HEK293 (cell line): Measurements from ENCODE around the gene UBAP1L.

Source experiments
- CTCF ChIA-PET: fragments of 350-600 bp; formaldehyde crosslinking; extraction: SDS; loops from one replicate; lab custom pipeline; 2021; ENCODE audit warnings: antibody characterized with exemption; lab: Yijun Ruan, JAX
- POLR2A ChIA-PET: fragments of 300-600 bp; formaldehyde crosslinking; extraction: SDS; loops from one replicate; lab custom pipeline; 2020; ENCODE audit warnings: antibody characterized with exemption, inconsistent platforms; lab: Yijun Ruan, JAX
- H3K27ac ChIP-seq: fragments of 200-500 bp; sonication (Bioruptor generic); 2 replicates; pipeline ENCODE4 v1.5.1; 2014; ENCODE audit warnings: low read depth, low read length, control low read depth, inconsistent platforms; ENCODE audit errors: extremely low read depth
- H3K36me3 ChIP-seq, 2 experiments: fragments of 200-500 bp in 1 of 2; sonication (Bioruptor generic) in 1 of 2; 1 replicate in 1 of 2; 2 replicates in 1 of 2; pipeline ENCODE4 v1.5.1; 2014 to 2017; ENCODE audit warnings: inconsistent platforms in 2 of 2, low read length in 2 of 2; ENCODE audit not compliant: control insufficient read depth in 2 of 2, insufficient read depth in 1 of 2
- H3K4me1 ChIP-seq: fragments of 200-500 bp; sonication (Bioruptor generic); 2 replicates; pipeline ENCODE4 v1.5.1; 2014; ENCODE audit warnings: mild to moderate bottlenecking, low read length, inconsistent platforms; ENCODE audit not compliant: control insufficient read depth, insufficient read depth
- H3K4me3 ChIP-seq: 2 replicates; pipeline ENCODE4 v1.5.1; 2011; ENCODE audit warnings: low read depth, mild to moderate bottlenecking, control low read depth, low read length, moderate library complexity
- H3K9me3 ChIP-seq: fragments of 200-500 bp; sonication (Bioruptor generic); 2 replicates; pipeline ENCODE4 v1.5.1; 2014; ENCODE audit warnings: low read depth, low read length, inconsistent platforms; ENCODE audit not compliant: control insufficient read depth, insufficient read depth
- HOXC10 ChIP-seq: sonication (generic); formaldehyde crosslinking; IDR thresholded peaks from 2 replicates; pipeline ENCODE4 v1.8.1; 2023; ENCODE audit warnings: mild to moderate bottlenecking, missing genetic modification reagents
- KLF10 ChIP-seq: fragments of 450-650 bp; IDR thresholded peaks from 2 replicates; pipeline ENCODE4 v1.5.1; 2018; ENCODE audit warnings: missing biosample characterization, mild to moderate bottlenecking, missing genetic modification characterization
- KLF7 ChIP-seq: fragments of 450-650 bp; formaldehyde crosslinking; IDR thresholded peaks from 2 replicates; pipeline ENCODE4 v1.5.1; 2016; ENCODE audit warnings: missing biosample characterization, missing genetic modification characterization, borderline replicate concordance
- OSR2 ChIP-seq: fragments of 450-650 bp; formaldehyde crosslinking; IDR thresholded peaks from 2 replicates; pipeline ENCODE4 v1.5.1; 2016; ENCODE audit warnings: missing biosample characterization, missing genetic modification characterization
- PATZ1 ChIP-seq: fragments of 450-650 bp; formaldehyde crosslinking; IDR thresholded peaks from 2 replicates; pipeline ENCODE4 v1.5.1; 2016; ENCODE audit warnings: missing biosample characterization, missing genetic modification characterization
- PRDM2 ChIP-seq: fragments of 450-650 bp; formaldehyde crosslinking; IDR thresholded peaks from 2 replicates; pipeline ENCODE4 v1.5.1; 2016; ENCODE audit warnings: missing biosample characterization, missing genetic modification characterization, borderline replicate concordance
- SCRT2 ChIP-seq: fragments of 450-650 bp; formaldehyde crosslinking; IDR thresholded peaks from 2 replicates; pipeline ENCODE4 v1.5.1; 2016; ENCODE audit warnings: missing biosample characterization, missing genetic modification characterization
- ZBTB26 ChIP-seq: fragments of 450-650 bp; formaldehyde crosslinking; optimal IDR thresholded peaks from 2 replicates; pipeline ENCODE3; 2016; ENCODE audit warnings: missing biosample characterization, mild to moderate bottlenecking, missing genetic modification characterization
- ZFHX2 ChIP-seq: fragments of 450-650 bp; formaldehyde crosslinking; conservative IDR thresholded peaks from 2 replicates; pipeline ENCODE4 v1.5.1; 2016; ENCODE audit warnings: missing biosample characterization, missing genetic modification characterization
- ZNF121 ChIP-seq: fragments of 450-650 bp; formaldehyde crosslinking; IDR thresholded peaks from 2 replicates; pipeline ENCODE4 v1.5.1; 2016; ENCODE audit warnings: missing biosample characterization, missing genetic modification characterization
- ZNF211 ChIP-seq: fragments of 450-650 bp; formaldehyde crosslinking; IDR thresholded peaks from 2 replicates; pipeline ENCODE4 v1.5.1; 2016; ENCODE audit warnings: low read depth, missing biosample characterization, missing genetic modification characterization
- ZNF214 ChIP-seq: fragments of 450-650 bp; formaldehyde crosslinking; IDR thresholded peaks from 2 replicates; pipeline ENCODE4 v1.5.1; 2017; ENCODE audit warnings: missing biosample characterization, mild to moderate bottlenecking, missing genetic modification characterization, borderline replicate concordance
- ZNF239 ChIP-seq: fragments of 450-650 bp; formaldehyde crosslinking; IDR thresholded peaks from 2 replicates; pipeline ENCODE4 v1.5.1; 2016; ENCODE audit warnings: missing biosample characterization, missing genetic modification characterization
- ZNF248 ChIP-seq: fragments of 450-650 bp; formaldehyde crosslinking; IDR thresholded peaks from 2 replicates; pipeline ENCODE4 v1.5.1; 2017; ENCODE audit warnings: missing biosample characterization, missing genetic modification characterization
- ZNF302 ChIP-seq: fragments of 450-650 bp; formaldehyde crosslinking; IDR thresholded peaks from 2 replicates; pipeline ENCODE4 v1.5.1; 2016; ENCODE audit warnings: missing biosample characterization, missing genetic modification characterization, low read depth
- ZNF416 ChIP-seq: fragments of 450-650 bp; formaldehyde crosslinking; IDR thresholded peaks from 2 replicates; pipeline ENCODE4 v1.5.1; 2016; ENCODE audit warnings: missing biosample characterization, missing genetic modification characterization
- ZNF423 ChIP-seq: fragments of 450-650 bp; formaldehyde crosslinking; IDR thresholded peaks from 2 replicates; pipeline ENCODE4 v1.5.1; 2016; ENCODE audit warnings: missing biosample characterization, missing genetic modification characterization
- ZNF571 ChIP-seq: fragments of 450-650 bp; formaldehyde crosslinking; IDR thresholded peaks from 2 replicates; pipeline ENCODE4 v1.5.0; 2017; ENCODE audit warnings: missing biosample characterization, missing genetic modification characterization
- ZNF660 ChIP-seq: fragments of 450-650 bp; IDR thresholded peaks from 2 replicates; pipeline ENCODE4 v1.5.1; 2018; ENCODE audit warnings: missing biosample characterization, mild to moderate bottlenecking, missing genetic modification characterization
- ZNF76 ChIP-seq: fragments of 450-650 bp; formaldehyde crosslinking; IDR thresholded peaks from 2 replicates; pipeline ENCODE4; 2016; ENCODE audit warnings: low read depth, missing biosample characterization, missing genetic modification characterization, borderline replicate concordance
- ZNF776 ChIP-seq: fragments of 450-650 bp; formaldehyde crosslinking; IDR thresholded peaks from 2 replicates; pipeline ENCODE4 v1.5.0; 2017; ENCODE audit warnings: missing biosample characterization, missing genetic modification characterization, borderline replicate concordance
- ZNF777 ChIP-seq: fragments of 450-650 bp; formaldehyde crosslinking; IDR thresholded peaks from 2 replicates; pipeline ENCODE4 v1.5.1; 2017; ENCODE audit warnings: missing biosample characterization, missing genetic modification characterization, borderline replicate concordance
- ZSCAN16 ChIP-seq: fragments of 450-650 bp; formaldehyde crosslinking; IDR thresholded peaks from 2 replicates; pipeline ENCODE4 v1.5.1; 2016; ENCODE audit warnings: missing biosample characterization, missing genetic modification characterization
- TF ChIP-seq, protein P1 (sequence below): fragments of 450-650 bp; formaldehyde crosslinking; IDR thresholded peaks from 2 replicates; pipeline ENCODE4 v1.5.1; 2016; ENCODE audit warnings: missing biosample characterization, missing genetic modification characterization

Gene UBAP1L

DNA sequence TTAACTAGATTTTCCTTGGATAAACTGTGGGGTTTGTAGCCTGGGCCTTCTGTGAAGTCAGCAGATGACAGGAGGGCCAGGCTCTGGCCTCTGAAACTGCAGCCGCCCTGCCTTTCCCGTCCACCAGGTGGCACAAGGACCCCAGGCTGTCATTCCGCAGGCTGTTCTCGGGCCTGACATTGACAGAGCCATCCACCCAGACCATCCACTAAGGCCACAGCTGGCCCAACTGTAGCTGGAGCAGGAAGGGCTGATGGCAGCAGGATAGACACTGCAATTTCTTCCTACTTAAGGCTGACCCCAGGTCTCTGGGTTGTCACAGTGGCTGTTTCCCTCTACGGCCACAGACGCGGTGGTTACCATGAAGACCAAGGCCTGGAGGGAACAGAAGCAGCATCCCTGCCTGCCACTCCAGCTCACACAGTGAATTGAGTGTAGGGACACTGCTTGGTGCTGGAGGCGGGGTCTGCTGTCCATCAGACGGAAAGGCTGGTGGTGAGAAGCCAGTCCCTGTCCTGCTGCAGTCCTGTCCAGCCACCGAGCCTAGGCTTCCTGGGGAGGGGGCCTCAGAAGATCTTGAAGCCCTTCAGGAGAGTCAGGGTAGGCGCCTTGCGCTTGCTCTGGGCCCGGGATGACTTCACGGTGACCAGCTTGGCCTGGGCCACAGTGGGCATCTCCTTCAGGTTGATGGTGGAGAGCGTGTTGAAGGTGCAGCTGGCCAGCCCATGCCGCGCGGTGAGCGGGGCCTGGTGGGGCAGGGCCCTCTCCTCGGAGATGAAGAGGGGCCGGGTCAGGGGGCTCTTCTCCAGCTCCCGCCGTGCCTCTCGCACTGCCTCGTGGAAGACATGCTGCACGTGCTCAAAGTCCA lies 60.4 kb downstream of the UBAP1L start (continued):
- TF ChIP-seq HOXC10 (CRISPR knock-in tag) (no peak), PATZ1 (no peak), SCRT2 (peak; percentile 60), ZNF571 (tag by site-specific recombination) (no peak), ZNF302 (tag by site-specific recombination) (no peak), ZFHX2 (tag by site-specific recombination) (no peak), ZNF211 (no peak)
- TF ChIP-seq, protein P1, sequence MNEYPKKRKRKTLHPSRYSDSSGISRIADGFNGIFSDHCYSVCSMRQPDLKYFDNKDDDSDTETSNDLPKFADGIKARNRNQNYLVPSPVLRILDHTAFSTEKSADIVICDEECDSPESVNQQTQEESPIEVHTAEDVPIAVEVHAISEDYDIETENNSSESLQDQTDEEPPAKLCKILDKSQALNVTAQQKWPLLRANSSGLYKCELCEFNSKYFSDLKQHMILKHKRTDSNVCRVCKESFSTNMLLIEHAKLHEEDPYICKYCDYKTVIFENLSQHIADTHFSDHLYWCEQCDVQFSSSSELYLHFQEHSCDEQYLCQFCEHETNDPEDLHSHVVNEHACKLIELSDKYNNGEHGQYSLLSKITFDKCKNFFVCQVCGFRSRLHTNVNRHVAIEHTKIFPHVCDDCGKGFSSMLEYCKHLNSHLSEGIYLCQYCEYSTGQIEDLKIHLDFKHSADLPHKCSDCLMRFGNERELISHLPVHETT: no peak

DNA sequence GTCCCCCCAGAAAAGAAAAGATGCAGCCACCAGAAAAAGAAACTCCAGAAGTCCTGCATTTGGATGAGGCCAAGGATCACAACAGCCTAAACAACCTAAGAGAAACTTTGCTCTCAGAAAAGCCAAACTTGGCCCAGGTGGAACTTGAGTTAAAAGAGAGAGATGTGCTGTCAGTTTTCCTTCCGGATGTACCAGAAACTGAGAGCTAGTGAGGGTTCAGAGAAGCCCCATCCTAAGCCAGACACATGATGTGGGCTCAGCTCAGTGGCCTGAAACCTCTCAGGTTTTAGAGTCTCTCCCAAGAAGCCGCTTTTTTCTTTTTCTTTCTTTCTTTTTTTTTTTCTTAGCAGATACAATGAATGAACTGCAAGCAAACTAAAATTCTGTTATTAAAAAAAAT lies 62.0 kb downstream of the UBAP1L start:
- Histone ChIP-seq H3K9me3 (no peaks in the 10 kb centered on the region), H3K36me3 (no peaks in the 10 kb centered on the region)
- POLR2A ChIA-PET: interaction anchor here (0.7 kb wide), 1 partner anchor 212 kb away, joined by 8 read pairs; no protein-coding TSS in a partner anchor
- CTCF ChIA-PET: interaction anchor here (0.5 to 7.4 kb wide), 12 partner anchors 19 to 837 kb away, joined by 3 to 94 read pairs (median 4); partner anchors contain the start of genes KBTBD13 and UBAP1L
- TF ChIP-seq KLF7 (tag by site-specific recombination) (no peak), KLF10 (tag by site-specific recombination) (no peak), ZNF248 (no peak), OSR2 (tag by site-specific recombination) (no peak), ZNF239 (no peak), ZNF214 (no peak), ZNF76 (no peak), ZNF121 (tag by site-specific recombination) (no peak), ZNF777 (tag by site-specific recombination) (no peak), ZNF416 (tag by site-specific recombination) (no peak)
- TF ChIP-seq, all 188 proteins: peak for 0
- Histone ChIP-seq H3K4me3 (no peak overlapping the region), H3K4me1 (no peaks in the 10 kb centered on the region), H3K27ac (no peak overlapping the region)

GRCh38 chr15:65051266-65051665 lies 63.7 kb downstream of the UBAP1L start:
- POLR2A ChIA-PET: interaction anchor here (0.6 kb wide), 1 partner anchor 33 kb away, joined by 3 read pairs; no protein-coding TSS in a partner anchor
- TF ChIP-seq ZNF776 (tag by site-specific recombination): no peak
- no peak for TF ChIP-seq ZBTB26
- TF ChIP-seq PRDM2 (tag by site-specific recombination): no peak
- no peak for TF ChIP-seq ZNF423 (tag by site-specific recombination)
- TF ChIP-seq ZSCAN16 (tag by site-specific recombination): no peak
- no peak for TF ChIP-seq ZNF660

More at GRCh38 chr15:65051266-65051665, 63.7 kb downstream of the UBAP1L start:
- Histone ChIP-seq H3K9me3 (no peaks in the 10 kb centered on the region), H3K4me3 (no peak overlapping the region), H3K4me1 (no peaks in the 10 kb centered on the region), H3K36me3 (no peaks in the 10 kb centered on the region), H3K27ac (no peak overlapping the region)
- CTCF ChIA-PET: interaction anchor here (7.4 kb wide), 1 partner anchor 31 kb away, joined by 94 read pairs; no protein-coding TSS in a partner anchor
